Fibroblast of mammary gland (primary cell): ENCODE results near the gene GPD2.

Experiments
- DNase-seq: peaks from one replicate; pipeline ENCODE4 v3.0.0-alpha.2; 2010; ENCODE audit warnings: low read depth
- H3K4me3 ChIP-seq: 2 replicates; pipeline ENCODE4 v1.5.1; 2011; ENCODE audit warnings: low read depth, mild to moderate bottlenecking, low read length, moderate library complexity; ENCODE audit not compliant: control insufficient read depth
- TF ChIP-seq, protein P1 (sequence below): conservative IDR thresholded peaks from 2 replicates; pipeline ENCODE4 v1.5.1; 2011; ENCODE audit warnings: low read depth, low read length, inconsistent platforms; ENCODE audit not compliant: control insufficient read depth, insufficient read depth

GPD2 gene

DNA sequence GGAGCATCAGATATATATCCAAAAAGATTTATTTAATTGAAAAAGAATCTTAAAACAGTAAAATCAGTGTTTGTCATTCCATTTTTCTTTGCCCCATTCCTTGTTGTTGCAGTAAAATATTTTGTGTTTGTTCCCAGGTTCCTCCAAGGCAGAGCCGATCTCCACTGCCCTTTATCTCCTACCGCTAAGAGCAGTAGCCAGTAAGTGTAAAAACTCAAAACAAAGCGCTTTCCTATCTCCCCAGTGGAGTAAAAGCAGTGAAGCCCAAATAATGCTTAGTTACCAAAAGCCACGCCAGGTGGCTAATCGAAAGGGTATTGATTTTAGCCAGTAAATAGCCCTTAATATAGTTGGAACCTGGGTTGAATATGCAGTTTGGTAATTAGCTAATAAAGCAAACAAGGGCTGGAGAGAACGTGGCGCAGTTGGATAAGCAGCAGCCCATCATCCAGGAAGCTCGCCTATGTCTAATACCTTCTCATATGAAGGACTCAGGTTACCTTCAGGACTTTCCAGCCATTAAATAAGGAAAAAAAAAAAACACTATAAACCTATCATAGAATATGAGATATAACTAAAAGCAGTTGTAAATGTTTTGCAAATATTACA lies 12.4 kb upstream of the GPD2 start:
- no peak for DNase-seq
- TF ChIP-seq, protein P1, sequence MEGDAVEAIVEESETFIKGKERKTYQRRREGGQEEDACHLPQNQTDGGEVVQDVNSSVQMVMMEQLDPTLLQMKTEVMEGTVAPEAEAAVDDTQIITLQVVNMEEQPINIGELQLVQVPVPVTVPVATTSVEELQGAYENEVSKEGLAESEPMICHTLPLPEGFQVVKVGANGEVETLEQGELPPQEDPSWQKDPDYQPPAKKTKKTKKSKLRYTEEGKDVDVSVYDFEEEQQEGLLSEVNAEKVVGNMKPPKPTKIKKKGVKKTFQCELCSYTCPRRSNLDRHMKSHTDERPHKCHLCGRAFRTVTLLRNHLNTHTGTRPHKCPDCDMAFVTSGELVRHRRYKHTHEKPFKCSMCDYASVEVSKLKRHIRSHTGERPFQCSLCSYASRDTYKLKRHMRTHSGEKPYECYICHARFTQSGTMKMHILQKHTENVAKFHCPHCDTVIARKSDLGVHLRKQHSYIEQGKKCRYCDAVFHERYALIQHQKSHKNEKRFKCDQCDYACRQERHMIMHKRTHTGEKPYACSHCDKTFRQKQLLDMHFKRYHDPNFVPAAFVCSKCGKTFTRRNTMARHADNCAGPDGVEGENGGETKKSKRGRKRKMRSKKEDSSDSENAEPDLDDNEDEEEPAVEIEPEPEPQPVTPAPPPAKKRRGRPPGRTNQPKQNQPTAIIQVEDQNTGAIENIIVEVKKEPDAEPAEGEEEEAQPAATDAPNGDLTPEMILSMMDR, result no peak
- no peak overlapping the region for H3K4me3 ChIP-seq

DNA sequence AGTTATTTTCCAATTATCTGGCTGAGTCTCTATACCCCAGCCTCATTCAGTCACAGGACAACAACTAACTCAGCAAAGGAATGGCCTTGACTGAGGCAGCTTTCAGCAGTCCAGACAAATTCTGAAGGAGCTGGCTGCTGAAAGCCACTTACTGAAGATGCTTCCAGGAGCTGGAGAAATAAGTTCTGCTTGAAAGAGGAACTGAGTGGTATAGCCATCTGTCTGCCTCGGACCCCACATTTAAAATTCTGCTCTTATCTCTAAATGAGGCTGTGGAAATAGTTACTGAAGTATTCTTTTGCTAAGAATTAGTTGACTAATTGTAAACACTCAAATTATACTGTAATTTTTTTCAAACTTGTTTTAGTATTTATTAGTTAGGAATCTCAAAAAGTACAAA lies 9.1 kb upstream of the GPD2 start:
- no peak for DNase-seq
- TF ChIP-seq, protein P1, result no peak
- H3K4me3 ChIP-seq, result no peak overlapping the region

DNA sequence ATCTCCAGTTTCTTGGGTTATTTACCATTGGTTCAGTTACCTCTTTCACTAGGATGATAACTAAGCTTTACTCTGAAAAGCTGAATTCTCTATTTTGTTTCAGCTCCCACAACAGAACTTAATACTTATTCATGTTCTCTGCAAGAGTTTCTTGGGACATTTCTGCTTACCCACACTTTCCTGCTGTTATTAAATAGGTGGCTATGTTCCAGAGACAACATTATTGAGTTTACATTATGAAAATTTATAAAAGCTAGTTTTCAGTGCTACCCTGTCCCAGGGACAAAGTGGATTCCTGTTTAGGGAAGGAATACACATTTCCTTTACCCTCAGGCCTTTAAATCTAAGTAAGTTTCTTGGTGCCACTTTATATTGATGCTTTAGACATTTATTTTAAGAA lies 7.0 kb upstream of the GPD2 start:
- no peak for DNase-seq
- H3K4me3 ChIP-seq, result no peak overlapping the region
- TF ChIP-seq, protein P1, result no peak

DNA sequence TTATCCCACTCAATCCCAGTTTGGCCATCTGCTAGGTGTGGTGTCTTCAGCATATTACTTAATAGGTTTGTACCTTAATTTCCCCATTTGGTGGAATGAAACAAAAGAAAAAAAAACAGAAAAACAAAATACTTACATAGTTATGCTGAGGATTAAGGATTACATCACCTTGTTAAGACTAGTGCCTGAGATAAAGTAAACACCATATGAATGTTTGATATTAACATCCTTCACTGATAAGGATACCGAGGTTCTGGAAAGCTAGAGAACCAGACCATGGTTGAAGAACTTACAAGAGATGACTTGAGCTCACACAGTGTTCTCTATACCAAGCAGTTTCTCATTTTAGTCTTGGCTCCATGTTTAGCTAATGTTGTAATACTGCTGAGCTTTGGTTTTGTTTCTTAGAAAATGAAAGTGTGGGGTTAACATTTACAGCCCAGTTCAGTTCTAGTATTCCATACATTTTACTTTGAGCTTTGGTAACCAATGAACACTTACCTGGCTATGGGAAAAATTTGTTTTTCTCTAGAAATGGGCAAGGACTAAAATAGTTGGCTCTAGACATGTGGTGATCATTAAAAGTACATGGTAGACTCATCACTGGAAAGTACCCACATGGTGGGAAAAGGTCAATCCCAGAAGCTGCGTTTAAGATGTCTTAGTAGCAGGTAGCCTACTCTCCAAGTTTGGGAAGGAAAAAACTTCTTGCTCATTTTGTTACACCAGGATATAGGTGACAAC lies 5.8 kb upstream of the GPD2 start:
- DNase-seq, result peak; percentile 40
- TF ChIP-seq, protein P1, result no peak
- H3K4me3 ChIP-seq, result no peak overlapping the region

DNA sequence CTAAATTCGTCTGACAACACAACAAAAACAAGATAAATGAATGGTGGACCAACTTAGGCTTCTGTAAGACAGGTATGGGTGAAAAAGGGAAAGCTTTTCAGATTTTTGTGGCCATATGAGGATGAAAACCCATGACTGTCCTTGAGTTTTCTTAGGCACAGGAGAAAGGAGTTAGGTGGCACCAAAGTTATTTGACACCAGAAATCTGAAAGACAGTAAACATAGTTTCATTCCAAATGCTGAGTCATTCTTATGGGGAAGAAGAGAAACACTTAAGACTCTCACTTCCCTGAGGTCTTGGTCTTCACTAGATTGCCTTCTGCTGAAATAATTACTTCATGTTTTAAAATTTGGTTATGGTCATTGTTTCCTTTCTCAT lies 5.2 kb upstream of the GPD2 start:
- TF ChIP-seq, protein P1, result no peak
- peak; percentile 74 for DNase-seq
- no peak overlapping the region for H3K4me3 ChIP-seq

DNA sequence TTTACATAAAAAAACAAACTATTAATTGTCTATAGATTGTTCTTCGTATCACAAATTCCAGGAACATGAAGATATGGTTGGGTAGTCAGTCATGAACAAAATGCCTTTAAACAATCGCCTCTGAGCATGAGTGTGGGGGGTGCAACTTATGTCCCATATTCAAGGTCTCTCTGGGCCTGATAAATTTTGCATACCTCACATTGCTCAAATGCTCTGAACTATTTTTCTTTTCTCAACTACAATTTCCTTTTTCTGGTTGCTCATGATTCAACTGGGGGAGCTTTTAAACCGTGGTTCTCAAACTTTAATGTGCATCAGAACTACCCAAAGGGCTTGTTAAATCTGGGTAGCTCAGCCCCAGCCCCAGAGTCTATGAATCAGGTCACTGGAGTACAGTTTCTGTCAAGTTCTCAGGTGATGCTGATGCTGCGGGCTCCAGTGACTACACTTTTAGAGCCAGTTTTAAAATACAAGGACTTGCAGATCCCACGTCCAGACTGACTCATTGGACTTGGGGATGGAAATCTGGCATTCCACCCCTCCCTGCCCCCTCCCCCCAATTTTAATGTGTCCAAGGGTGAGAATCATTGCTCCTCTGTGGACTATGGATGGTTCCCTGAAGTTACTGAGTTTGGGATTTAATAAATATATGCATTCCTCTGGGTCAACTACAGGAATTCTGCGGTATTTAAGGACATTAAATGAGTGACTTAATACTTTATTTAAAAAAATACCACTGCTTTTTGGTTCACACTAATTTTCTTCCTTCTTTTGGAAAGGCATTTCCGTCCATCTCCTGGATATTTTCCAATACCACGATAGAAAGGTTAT lies 1.5 kb upstream of the GPD2 start:
- TF ChIP-seq, protein P1, result no peak
- peak; percentile 48 for DNase-seq
- peak overlapping the region; percentile 82 for H3K4me3 ChIP-seq
